K562 (cell line): ENCODE measurements around the gene OCA2. TPM values are rescaled to one million over a fixed set of nuclear protein-coding genes. Genes with fewer than 3 reads are reported as not detected.
A peak's percentile ranks its signal among the peaks of the same experiment; 100 is the strongest.

ENCODE experiments used
- ATAC-seq: fragments of 200-7000 bp; cut with Tn5 transposase; 3 replicates; pipeline ENCODE4 v1.9.1; 2020; ENCODE audit warnings: moderate library complexity
- BruUV-seq: library from RNA; stranded (reverse); fragments of 400-500 nt; replicated peaks from 2 replicates; lab custom pipeline; 2021; lab: Mats Ljungman, UMichigan
- CTCF ChIA-PET: fragments of 300-600 bp; formaldehyde crosslinking; extraction: SDS; loops from one replicate; lab custom pipeline; 2021; ENCODE audit warnings: low intra/inter-chr PET ratio; lab: Yijun Ruan, JAX
- POLR2A ChIA-PET: fragments of 300-600, 350-650 bp; sonication (Branson Sonifier 250); formaldehyde crosslinking; extraction: SDS; loops from one replicate; lab custom pipeline; 2021; ENCODE audit warnings: antibody characterized with exemption, inconsistent platforms; lab: Yijun Ruan, JAX
- DNase-seq, 4 experiments: peaks; one replicate each; pipeline versions ENCODE4 v3.0.0 to v3.0.0-alpha.2; 2011 to 2018; ENCODE audit warnings: low spot score in 3 of 4, mixed read lengths in 3 of 4; ENCODE audit errors: extremely low read depth in 1 of 4
- FAIRE-seq: peaks from 2 replicates; lab custom pipeline; 2011; peaks lifted over from hg19 to GRCh38; lab: Jason Lieb, UNC
- H2AFZ ChIP-seq: 2 replicates; pipeline ENCODE4 v1.6.0; 2011; ENCODE audit warnings: low read depth, low read length, control low read depth, inconsistent platforms
- H3K27ac ChIP-seq: fragments of 200-600 bp; 3 replicates; pipeline ENCODE4 v1.8.0; 2011; ENCODE audit warnings: low read depth, mild to moderate bottlenecking, control low read depth, inconsistent platforms, low read length, moderate library complexity, mixed read lengths; ENCODE audit errors: extremely low read depth
- H3K27me3 ChIP-seq, 2 experiments: fragments of 300-600 bp in 1 of 2; 2 replicates in 1 of 2; 3 replicates in 1 of 2; pipeline versions ENCODE4 v1.6.0 to v1.8.0; 2011; ENCODE audit warnings: inconsistent platforms in 2 of 2, low read length in 2 of 2, mild to moderate bottlenecking in 1 of 2, mixed read lengths in 1 of 2, moderate library complexity in 1 of 2; ENCODE audit not compliant: control insufficient read depth in 2 of 2, insufficient read depth in 2 of 2
- H3K36me3 ChIP-seq: fragments of 300-600 bp; 3 replicates; pipeline ENCODE4 v1.8.0; 2011; ENCODE audit warnings: mild to moderate bottlenecking, low read length, inconsistent platforms; ENCODE audit not compliant: control insufficient read depth, insufficient read depth
- H3K4me1 ChIP-seq, 2 experiments: fragments of 200-600 bp in 1 of 2; replicated peaks in 1 of 2; 2 replicates in 1 of 2; 3 replicates in 1 of 2; pipeline versions ENCODE4 v1.5.1 to v1.8.0; 2011; ENCODE audit warnings: inconsistent platforms in 2 of 2, low read length in 2 of 2, mild to moderate bottlenecking in 1 of 2, mixed read lengths in 1 of 2, moderate library complexity in 1 of 2; ENCODE audit not compliant: control insufficient read depth in 2 of 2, insufficient read depth in 2 of 2
- H3K4me2 ChIP-seq: 2 replicates; pipeline ENCODE4 v1.6.1; 2011; ENCODE audit warnings: low read length, control low read depth, inconsistent platforms, mixed read lengths; ENCODE audit not compliant: insufficient read depth
- H3K4me3 ChIP-seq: fragments of 200-600 bp; sonication (generic), shearing (Covaris generic); 2 replicates; pipeline ENCODE4 v1.5.1; 2016; ENCODE audit warnings: control low read depth, inconsistent platforms
- H3K79me2 ChIP-seq: fragments of 200-600 bp; 3 replicates; pipeline ENCODE4 v1.8.0; 2011; ENCODE audit warnings: low read length, inconsistent platforms; ENCODE audit not compliant: control insufficient read depth, insufficient read depth
- H3K9ac ChIP-seq, 2 experiments: 2 replicates each; pipeline versions ENCODE4 v1.6.0 to v1.6.1; 2011; ENCODE audit warnings: low read depth in 2 of 2, low read length in 2 of 2, control low read depth in 1 of 2, inconsistent platforms in 1 of 2, mild to moderate bottlenecking in 1 of 2, mixed read lengths in 1 of 2; ENCODE audit not compliant: insufficient read depth in 1 of 2
- H3K9me1 ChIP-seq: one replicate; pipeline ENCODE4 v1.6.0; 2011; ENCODE audit warnings: inconsistent platforms, mild to moderate bottlenecking, low read length, moderate library complexity; ENCODE audit not compliant: control insufficient read depth, insufficient read depth
- H3K9me3 ChIP-seq: replicated peaks from 2 replicates; pipeline ENCODE4 v1.5.1; 2011; ENCODE audit warnings: low read depth, low read length, inconsistent platforms; ENCODE audit not compliant: control insufficient read depth, insufficient read depth
- H4K20me1 ChIP-seq: replicated peaks from 2 replicates; pipeline ENCODE4 v1.6.1; 2011; ENCODE audit warnings: low read length, inconsistent platforms, mixed read lengths; ENCODE audit not compliant: control insufficient read depth, insufficient read depth
- ARHGAP35 ChIP-seq: fragments of 450-650 bp; IDR thresholded peaks from 2 replicates; pipeline ENCODE4 v1.6.1; 2018; ENCODE audit not compliant: partially characterized antibody
- CHD4 ChIP-seq: fragments of 200-600 bp; sonication (generic); IDR thresholded peaks from 3 replicates; pipeline ENCODE4 v1.6.1; 2012; ENCODE audit warnings: low read depth, mild to moderate bottlenecking, mixed read lengths, low read length, inconsistent platforms; ENCODE audit not compliant: insufficient read depth, insufficient replicate concordance, poor library complexity, severe bottlenecking
- CTCF ChIP-seq, 3 experiments: IDR thresholded peaks in 2 of 3; conservative IDR thresholded peaks in 1 of 3; 2 replicates each; pipeline ENCODE4 v1.5.1; 2011 to 2012; ENCODE audit warnings: low read length in 3 of 3, mild to moderate bottlenecking in 3 of 3, control low read depth in 2 of 3, improper control_type of control experiment in 1 of 3, inconsistent platforms in 1 of 3, low read depth in 1 of 3, mixed read lengths in 1 of 3, moderate library complexity in 1 of 3; ENCODE audit not compliant: insufficient read depth in 2 of 3
- REST ChIP-seq, 2 experiments: fragments of 450-650 bp; formaldehyde crosslinking in 1 of 2; IDR thresholded peaks; 2 replicates each; pipeline versions ENCODE4 v1.4.0 to v1.6.1; 2014 to 2020; ENCODE audit warnings: mild to moderate bottlenecking in 2 of 2, borderline replicate concordance in 1 of 2, low read depth in 1 of 2
- SMC3 ChIP-seq: conservative IDR thresholded peaks from 2 replicates; pipeline ENCODE4 v1.6.1; 2011; ENCODE audit warnings: low read depth, low read length, improper control_type of control experiment; ENCODE audit not compliant: insufficient read depth
- SRSF3 ChIP-seq: fragments of 200-400 bp; formaldehyde crosslinking; IDR thresholded peaks from 2 replicates; pipeline ENCODE4 v1.6.1; 2016; ENCODE audit warnings: mild to moderate bottlenecking, low read length, moderate library complexity; ENCODE audit not compliant: insufficient read depth
- TAL1 ChIP-seq: fragments of 450-650 bp; IDR thresholded peaks from 2 replicates; pipeline ENCODE4 v1.6.1; 2016; ENCODE audit warnings: mild to moderate bottlenecking
- YY1 ChIP-seq, 3 experiments: IDR thresholded peaks; 2 replicates each; pipeline ENCODE4 v1.6.1; 2011; ENCODE audit warnings: low read length in 2 of 3, mild to moderate bottlenecking in 2 of 3, moderate library complexity in 2 of 3, borderline replicate concordance in 1 of 3, control low read depth in 1 of 3, low read depth in 1 of 3; ENCODE audit not compliant: insufficient read depth in 3 of 3, insufficient replicate concordance in 2 of 3, control insufficient read depth in 1 of 3, insufficient read length in 1 of 3; ENCODE audit errors: extremely low read depth in 1 of 3
- WGBS: fragments of 100-300 bp; shearing (Covaris generic); methylation state at CpG from one replicate; pipeline ENCODE4 v1.1.6; 2016; ENCODE audit warnings: low coverage, mixed read lengths; ENCODE audit not compliant: insufficient coverage; ENCODE audit errors: missing lambda C conversion rate; 5-methylcytosine and 5-hydroxymethylcytosine counted together
- in situ Hi-C: fragments of 300-500 bp; cut with MboI; formaldehyde crosslinking; loops from 4 replicates; pipeline ENCODE4 v1.15.0; 2018; ENCODE audit warnings: inconsistent platforms, mixed read lengths
- intact Hi-C: fragments of 100-400 bp; cut with micrococcal nuclease; formaldehyde crosslinking; loops from 2 replicates; pipeline ENCODE4 v1.14.2; 2022
- polyA plus RNA-seq, 8 experiments: library from polyadenylated mRNA; depleted of rRNA in 4 of 8; stranded (reverse) in 5 of 8; unstranded in 3 of 8; fragments of >200 nt; fragmentation: Nextera tagmentation in 2 of 8; fragmentation: Illumina TruSeq in 1 of 8; extraction: Ambion mirVana in 2 of 8; extraction: Trizol in 1 of 8; gene quantifications; 2 replicates each; pipeline versions ENCODE4 v1.2.1 to v1.2.3, GENCODE V29; 2011 to 2014; ENCODE audit warnings: inconsistent platforms in 1 of 8, missing spikeins in 1 of 8
- total RNA-seq, 7 experiments: library from RNA; depleted of rRNA in 6 of 7; stranded (reverse); fragments of >200 nt in 6 of 7; fragmentation: Illumina TruSeq in 2 of 7; extraction: Trizol in 2 of 7; gene quantifications; 2 replicates each; pipeline versions ENCODE4 v1.2.1 to v1.2.3, GENCODE V29; 2011 to 2021; ENCODE audit warnings: low replicate concordance in 1 of 7

Gene OCA2
- total and polyA plus RNA-seq, 9 of the 15 experiments (the other 6 are each of a cell fraction or from before 2014, with no cell fraction given): 0.07 to 0.59 (median 0.17) TPM; not detected in 1

- peak; percentile 56 for FAIRE-seq
- no peaks in the 10 kb centered on the region for H3K9me3 ChIP-seq
- peaks cover 0 to 3% of the 10 kb centered on the region in 2 experiments; a peak in 1 of 5 replicates for H3K4me1 ChIP-seq
- intact Hi-C loops (loop anchor here (1.0 to 2.0 kb wide), 3 partner anchors 37 to 1233 kb away; no protein-coding TSS in a partner anchor), in situ Hi-C loops (loop anchor here (10.0 kb wide), 1 partner anchor 1229 kb away; no protein-coding TSS in a partner anchor)
- H3K27me3 ChIP-seq: no peaks in the 10 kb centered on the region
- ChIA-PET POLR2A (no interaction called here), CTCF (interaction anchor here (0.7 to 1.2 kb wide), 2 partner anchors 103 to 1234 kb away, joined by 3 to 5 read pairs; no protein-coding TSS in a partner anchor)
- H3K27ac ChIP-seq: no peak overlapping the region
- BruUV-seq: no TSS peak
- no peaks in the 10 kb centered on the region for H3K79me2 ChIP-seq
- H3K9me1 ChIP-seq: no peaks in the 10 kb centered on the region
- no peak overlapping the region for H2AFZ ChIP-seq
- no peak overlapping the region for H3K4me2 ChIP-seq
- ATAC-seq: peak; percentile 95
- H3K36me3 ChIP-seq: peaks cover 83% of the 10 kb centered on the region
- H4K20me1 ChIP-seq: no peaks in the 10 kb centered on the region
- WGBS: 52% methylated on average over 6 of the region's 6 CpGs
- no peak overlapping the region for H3K9ac ChIP-seq
- H3K4me3 ChIP-seq: no peak overlapping the region
- peak; percentile 65 to 71 (median 68) for DNase-seq
- no peak for TF ChIP-seq YY1 (IDR thresholded peaks at IDR 0.05; ENCODE audit: borderline replicate concordance in 1 of 3, control insufficient read depth in 1 of 3, extremely low read depth in 1 of 3, insufficient read depth in 3 of 3, insufficient read length in 1 of 3, insufficient replicate concordance in 2 of 3, low read depth in 1 of 3, low read length in 2 of 3)
- TF ChIP-seq CTCF (IDR thresholded peaks at IDR 0.05 in 2 of 3, conservative IDR thresholded peaks at IDR 0.05 in 1 of 3; ENCODE audit: insufficient read depth in 2 of 3, low read depth in 1 of 3, low read length in 3 of 3): peak; percentile 75 to 81 (median 77)
- no peak for TF ChIP-seq SRSF3
- peak; percentile 56 for TF ChIP-seq SMC3
- TF ChIP-seq REST (IDR thresholded peaks at IDR 0.05; ENCODE audit: borderline replicate concordance): peak; percentile 41; the same call in 1 of the 2 replicates
- no peak for TF ChIP-seq REST (CRISPR knock-in tag; IDR thresholded peaks at IDR 0.05; ENCODE audit: low read depth)
- TF ChIP-seq TAL1: no peak
- no peak for TF ChIP-seq ARHGAP35
- no peak for TF ChIP-seq CHD4
Measured at GRCh38 chr15:28123408-28124023, 24.4 kb upstream of the OCA2 start.
